ENCODE data around the gene COL4A1.
"Not testable (repeated sequence)": the region's sequence is repeated elsewhere in the genome, so short reads cannot be mapped to it uniquely, and the experiment has no call there.

The COL4A1 gene

GRCh38 chr13:110323172-110323891 is 16.4 kb upstream of the COL4A1 start:
- DNase-seq = no peak

GRCh38 chr13:110322828-110323171 is 15.8 kb upstream of the COL4A1 start:
- no peak for DNase-seq

- no peak for DNase-seq
Observed at GRCh38 chr13:110322126-110322827, 15.3 kb upstream of the COL4A1 start.

- not testable (repeated sequence) for DNase-seq
Observed at GRCh38 chr13:110321573-110321972, 14.6 kb upstream of the COL4A1 start.

GRCh38 chr13:110320645-110321044 is 13.7 kb upstream of the COL4A1 start:
- DNase-seq = no peak

- no peak for DNase-seq
Observed at GRCh38 chr13:110319774-110320509, 13.0 kb upstream of the COL4A1 start.

GRCh38 chr13:110319397-110319773 is 12.4 kb upstream of the COL4A1 start:
- DNase-seq = no peak

- DNase-seq = no peak
Observed at GRCh38 chr13:110318920-110319319, 12.0 kb upstream of the COL4A1 start.

GRCh38 chr13:110317496-110318195 is 10.7 kb upstream of the COL4A1 start:
- DNase-seq = no peak

- no peak for DNase-seq
Observed at GRCh38 chr13:110317093-110317492, 10.1 kb upstream of the COL4A1 start.

- no peak for DNase-seq
Observed at GRCh38 chr13:110316196-110316595, 9.2 kb upstream of the COL4A1 start.

- DNase-seq = no peak
Observed at GRCh38 chr13:110314516-110315245, 7.7 kb upstream of the COL4A1 start.

GRCh38 chr13:110313733-110314132 is 6.8 kb upstream of the COL4A1 start:
- not testable (repeated sequence) for DNase-seq

- not testable (repeated sequence) for DNase-seq
Observed at GRCh38 chr13:110313261-110313660, 6.3 kb upstream of the COL4A1 start.

GRCh38 chr13:110312339-110313031 is 5.5 kb upstream of the COL4A1 start:
- no peak for DNase-seq

- DNase-seq = no peak
Observed at GRCh38 chr13:110311443-110312338, 4.7 kb upstream of the COL4A1 start.

GRCh38 chr13:110310541-110311442 is 3.8 kb upstream of the COL4A1 start:
- DNase-seq = no peak

- no peak for DNase-seq
Observed at GRCh38 chr13:110309661-110310524, 2.9 kb upstream of the COL4A1 start.

Data from Kasumi-1 (cell line).